Stimulated activated CD8-positive, alpha-beta memory T cell treated with anti-CD3 and anti-CD28 coated beads, Interleukin-2, amount 100 ng/mL, for 1 hour (primary cell): ENCODE results near the gene KRT16.
A peak's percentile ranks its signal among the peaks of the same experiment; 100 is the strongest.
"Not testable (repeated sequence)": the region's sequence is repeated elsewhere in the genome, so short reads cannot be mapped to it uniquely, and the experiment has no call there.

Experiments used
- DNase-seq, 2 donors: peaks; one replicate each; pipeline ENCODE4 v3.0.0-alpha.2; 2020; ENCODE audit warnings: low read depth in 2 of 2

The KRT16 gene

GRCh38 chr17:41612376-41613160 lies at the start of gene KRT16:
KRT16 (minus strand) TSS chr17:41612767; CDS start chr17:41612688, 79 bp downstream.
- DNase-seq: not testable (repeated sequence)

- no peak for DNase-seq
Observed at GRCh38 chr17:41660221-41660711, 47.7 kb upstream of the KRT16 start.

GRCh38 chr17:41659427-41660212 lies 47.1 kb upstream of the KRT16 start:
- DNase-seq: no peak

GRCh38 chr17:41658846-41659245 lies 46.3 kb upstream of the KRT16 start:
- DNase-seq: no peak

GRCh38 chr17:41657936-41658335 lies 45.4 kb upstream of the KRT16 start:
- no peak for DNase-seq

- DNase-seq: no peak
Observed at GRCh38 chr17:41657176-41657754, 44.7 kb upstream of the KRT16 start.

GRCh38 chr17:41656249-41657023 lies 43.9 kb upstream of the KRT16 start:
- no peak for DNase-seq

GRCh38 chr17:41655611-41656111 lies 43.1 kb upstream of the KRT16 start:
- DNase-seq: no peak

GRCh38 chr17:41654678-41655607 lies 42.4 kb upstream of the KRT16 start:
- DNase-seq: no peak

GRCh38 chr17:41653892-41654677 lies 41.5 kb upstream of the KRT16 start:
- no peak for DNase-seq

- no peak for DNase-seq
Observed at GRCh38 chr17:41653421-41653820, 40.9 kb upstream of the KRT16 start.

GRCh38 chr17:41652461-41652970 lies 39.9 kb upstream of the KRT16 start:
- DNase-seq: no peak

GRCh38 chr17:41651625-41652460 lies 39.3 kb upstream of the KRT16 start:
- no peak for DNase-seq

- DNase-seq: no peak
Observed at GRCh38 chr17:41650794-41651624, 38.4 kb upstream of the KRT16 start.

- DNase-seq: no peak
Observed at GRCh38 chr17:41649923-41650519, 37.5 kb upstream of the KRT16 start.

- peak; percentile 66 to 69 for DNase-seq
Observed at GRCh38 chr17:41648411-41649195, 36.0 kb upstream of the KRT16 start.
